Fibroblast of lung (primary cell): ENCODE measurements around the gene MAN1A2.

Experiments used
- CTCF ChIP-seq, 2 donors: IDR thresholded peaks in 1 of 2; conservative IDR thresholded peaks in 1 of 2; 1 replicate in 1 of 2; 2 replicates in 1 of 2; pipeline ENCODE4 v1.5.1; 2011 to 2012; ENCODE audit warnings: low read length in 2 of 2, control low read depth in 1 of 2, inconsistent platforms in 1 of 2, low read depth in 1 of 2, mild to moderate bottlenecking in 1 of 2
- EZH2 ChIP-seq: IDR thresholded peaks from 2 replicates; pipeline ENCODE4 v1.5.1; 2012; ENCODE audit warnings: low read length, control low read depth, mild to moderate bottlenecking; ENCODE audit errors: missing control alignments

- TF ChIP-seq CTCF (conservative IDR thresholded peaks at IDR 0.05 in 1 of 2, IDR thresholded peaks at IDR 0.05 in 1 of 2; ENCODE audit: low read depth in 1 of 2, low read length in 2 of 2) (no peak), EZH2 (no peak)
Measured at GRCh38 chr1:117529683-117530082, 162.4 kb downstream of the MAN1A2 start.
